OCI-LY7 (cell line): ENCODE measurements around the gene PRPSAP2. TPM values are rescaled to one million over a fixed set of nuclear protein-coding genes. Genes with fewer than 3 reads are reported as not detected.

Experiments
- BruUV-seq: library from RNA; stranded (reverse); fragments of 400-500 nt; replicated peaks from 2 replicates; lab custom pipeline; 2021; lab: Mats Ljungman, UMichigan
- CTCF ChIA-PET: fragments of 300-600 bp; sonication (Branson Sonifier 250); formaldehyde crosslinking; loops from one replicate; lab custom pipeline; 2022; ENCODE audit warnings: antibody characterized with exemption; ENCODE audit not compliant: unreplicated experiment; lab: Charles Lee
- POLR2A ChIA-PET: fragments of 300-600 bp; sonication (Branson Sonifier 250); formaldehyde crosslinking; loops from one replicate; lab custom pipeline; 2022; ENCODE audit warnings: antibody characterized with exemption; lab: Charles Lee
- DNase-seq: peaks from one replicate; pipeline ENCODE4 v3.0.0-alpha.2; 2015; ENCODE audit warnings: low spot score
- H2AFZ ChIP-seq: fragments of 200-600 bp; sonication (generic), shearing (Covaris generic); 2 replicates; pipeline ENCODE4 v1.6.1; 2014; ENCODE audit warnings: mild to moderate bottlenecking, antibody characterized with exemption, low read length, moderate library complexity
- H3K27ac ChIP-seq: fragments of 200-600 bp; sonication (generic); 2 replicates; pipeline ENCODE4 v1.5.1; 2014; ENCODE audit warnings: mixed run types, low read depth, mild to moderate bottlenecking, moderate library complexity, low read length, inconsistent platforms; ENCODE audit not compliant: poor library complexity, severe bottlenecking
- H3K36me3 ChIP-seq: fragments of 200-600 bp; sonication (generic); 2 replicates; pipeline ENCODE4 v1.6.1; 2014; ENCODE audit warnings: mild to moderate bottlenecking, antibody characterized with exemption, low read length, moderate library complexity, mixed read lengths; ENCODE audit not compliant: insufficient read depth
- H3K4me1 ChIP-seq: fragments of 200-600 bp; sonication (generic); 2 replicates; pipeline ENCODE4 v1.5.1; 2014; ENCODE audit warnings: mild to moderate bottlenecking, low read length; ENCODE audit not compliant: insufficient read depth, poor library complexity, severe bottlenecking
- H3K4me2 ChIP-seq: fragments of 200-600 bp; sonication (generic); 2 replicates; pipeline ENCODE4 v1.6.1; 2014; ENCODE audit warnings: mild to moderate bottlenecking, low read length
- H3K4me3 ChIP-seq: fragments of 200-600 bp; sonication (generic); 2 replicates; pipeline ENCODE4 v1.5.1; 2014; ENCODE audit warnings: mild to moderate bottlenecking, low read depth, low read length; ENCODE audit not compliant: poor library complexity, severe bottlenecking
- H3K79me2 ChIP-seq: fragments of 200-600 bp; sonication (generic); 2 replicates; pipeline ENCODE4 v1.6.1; 2016; ENCODE audit warnings: low read depth, mild to moderate bottlenecking, low read length, moderate library complexity, mixed read lengths; ENCODE audit not compliant: insufficient read depth
- H3K9me2 ChIP-seq: fragments of 200-600 bp; sonication (generic); 2 replicates; pipeline ENCODE4 v1.6.1; 2016; ENCODE audit warnings: mild to moderate bottlenecking, low read length, mixed read lengths; ENCODE audit not compliant: insufficient read depth
- H3K9me3 ChIP-seq: fragments of 200-600 bp; sonication (generic); 2 replicates; pipeline ENCODE4 v1.6.1; 2014; ENCODE audit warnings: mild to moderate bottlenecking, mixed run types, low read length, mixed read lengths
- H4K20me1 ChIP-seq: fragments of 200-600 bp; sonication (generic); 2 replicates; pipeline ENCODE4 v1.6.1; 2014; ENCODE audit warnings: mild to moderate bottlenecking, antibody characterized with exemption, low read length, moderate library complexity, mixed read lengths; ENCODE audit not compliant: insufficient read depth
- CTCF ChIP-seq: fragments of 200-600 bp; sonication (generic); conservative IDR thresholded peaks from 2 replicates; pipeline ENCODE4 v1.5.1; 2014; ENCODE audit warnings: mild to moderate bottlenecking, antibody characterized with exemption, low read length, moderate library complexity, mixed read lengths
- EZH2phosphoT487 ChIP-seq: fragments of 200-600 bp; sonication (generic); IDR thresholded peaks from 2 replicates; pipeline ENCODE4 v1.6.1; 2018; ENCODE audit warnings: low read depth, borderline replicate concordance, mild to moderate bottlenecking, mixed run types, antibody characterized with exemption, low read length, moderate library complexity, mixed read lengths
- intact Hi-C: fragments of 100-400 bp; cut with micrococcal nuclease; formaldehyde crosslinking; loops from one replicate; pipeline ENCODE4 v1.10.0; 2022; ENCODE audit not compliant: unreplicated experiment
- total RNA-seq, 2 experiments: library from RNA; depleted of rRNA in 1 of 2; stranded (reverse); fragments of >200 nt in 1 of 2; shearing (Covaris generic) in 1 of 2; gene quantifications; 2 replicates each; pipeline ENCODE4 v1.2.3, GENCODE V29; 2014 to 2022

PRPSAP2 gene
- total RNA-seq, 2 experiments from 2014 or later: 59.3 to 90.2 TPM

- no TSS peak for BruUV-seq
- Histone ChIP-seq H2AFZ (no peak overlapping the region), H3K27ac (no peak overlapping the region), H3K4me1 (peaks cover 15% of the 10 kb centered on the region), H3K9me3 (no peaks in the 10 kb centered on the region), H3K4me2 (peak overlapping the region; percentile 28; the same call in 1 of the 2 replicates), H3K36me3 (peaks cover 85% of the 10 kb centered on the region), H3K79me2 (no peaks in the 10 kb centered on the region), H3K9me2 (no peaks in the 10 kb centered on the region), H3K4me3 (no peak overlapping the region), H4K20me1 (no peaks in the 10 kb centered on the region)
- intact Hi-C loops: no loop called here
- no peak for TF ChIP-seq EZH2phosphoT487
- ChIA-PET POLR2A (no interaction called here), CTCF (no interaction called here)
- no peak for DNase-seq
Observed at GRCh38 chr17:18888766-18889290, 30.9 kb downstream of the PRPSAP2 start.

GRCh38 chr17:18889658-18890057 lies 31.7 kb downstream of the PRPSAP2 start:
- Histone ChIP-seq H3K9me3 (no peaks in the 10 kb centered on the region), H3K27ac (no peak overlapping the region), H3K9me2 (no peaks in the 10 kb centered on the region), H3K79me2 (no peaks in the 10 kb centered on the region), H2AFZ (no peak overlapping the region), H3K36me3 (peaks cover 85% of the 10 kb centered on the region), H4K20me1 (no peaks in the 10 kb centered on the region), H3K4me2 (no peak overlapping the region), H3K4me1 (peaks cover 15% of the 10 kb centered on the region), H3K4me3 (no peak overlapping the region)
- ChIA-PET CTCF (no interaction called here), POLR2A (no interaction called here)
- TF ChIP-seq EZH2phosphoT487 (no peak), CTCF (no peak)
- intact Hi-C loops: no loop called here
- DNase-seq: no peak
- BruUV-seq: no TSS peak

GRCh38 chr17:18891541-18891940 lies 33.6 kb downstream of the PRPSAP2 start:
- Histone ChIP-seq H2AFZ (no peak overlapping the region), H4K20me1 (no peaks in the 10 kb centered on the region), H3K9me3 (0 out of 2 replicates have a peak, but pooled peaks cover 5% of the 10 kb centered on the region), H3K4me1 (peaks cover 15% of the 10 kb centered on the region), H3K36me3 (peaks cover 85% of the 10 kb centered on the region), H3K9me2 (no peaks in the 10 kb centered on the region), H3K4me3 (no peak overlapping the region), H3K4me2 (no peak overlapping the region), H3K27ac (no peak overlapping the region), H3K79me2 (no peaks in the 10 kb centered on the region)
- DNase-seq: no peak
- intact Hi-C loops: no loop called here
- ChIA-PET POLR2A (no interaction called here), CTCF (no interaction called here)
- TSS peak; percentile 14 for BruUV-seq
- TF ChIP-seq EZH2phosphoT487 (no peak), CTCF (no peak)
